Parathyroid adenoma (tissue), 2 donors: ENCODE measurements around the gene LRRC4C.

Experiments
- H2AFZ ChIP-seq: fragments of 300-600 bp; sonication (generic); one replicate; pipeline ENCODE4 v1.7.0; 2017; ENCODE audit warnings: antibody characterized with exemption, mild to moderate bottlenecking
- H3K27ac ChIP-seq: fragments of 300-600 bp; sonication (generic); one replicate; pipeline ENCODE4 v1.7.0; 2017
- H3K27me3 ChIP-seq: fragments of 300-600 bp; sonication (generic); one replicate; pipeline ENCODE4 v1.7.0; 2017; ENCODE audit warnings: low read length; ENCODE audit not compliant: control insufficient read depth, insufficient read depth
- H3K36me3 ChIP-seq: fragments of 300-600 bp; sonication (generic); one replicate; pipeline ENCODE4 v1.7.0; 2017; ENCODE audit warnings: low read length; ENCODE audit not compliant: control insufficient read depth, insufficient read depth
- H3K4me1 ChIP-seq: fragments of 300-600 bp; sonication (generic); one replicate; pipeline ENCODE4 v1.7.0; 2017; ENCODE audit warnings: control low read depth
- H3K4me2 ChIP-seq: fragments of 300-600 bp; sonication (generic); one replicate; pipeline ENCODE4 v1.7.0; 2017; ENCODE audit warnings: low read length
- H3K4me3 ChIP-seq: fragments of 300-600 bp; sonication (generic); one replicate; pipeline ENCODE4 v1.7.0; 2017; ENCODE audit warnings: low read depth, low read length
- H3K79me2 ChIP-seq: fragments of 300-600 bp; sonication (generic); one replicate; pipeline ENCODE4 v1.7.0; 2017; ENCODE audit warnings: control low read depth
- H3K9ac ChIP-seq: fragments of 300-600 bp; sonication (generic); one replicate; pipeline ENCODE4 v1.7.0; 2017; ENCODE audit warnings: mild to moderate bottlenecking
- H3K9me3 ChIP-seq: fragments of 300-600 bp; sonication (generic); one replicate; pipeline ENCODE4 v1.7.0; 2017; ENCODE audit warnings: low read length; ENCODE audit not compliant: control insufficient read depth
- CTCF ChIP-seq: fragments of 300-600 bp; sonication (generic); IDR thresholded peaks from one replicate; pipeline ENCODE4 v1.7.0; 2017; ENCODE audit warnings: antibody characterized with exemption, mild to moderate bottlenecking
- donor health status: primary hyperparathyroidism.

Gene LRRC4C

GRCh38 chr11:40716344-40717130 lies 742.9 kb downstream of the LRRC4C start:
- Histone ChIP-seq H3K4me3 (no peak overlapping the region), H3K9me3 (no peaks in the 10 kb centered on the region)
- no peak for TF ChIP-seq CTCF

DNA sequence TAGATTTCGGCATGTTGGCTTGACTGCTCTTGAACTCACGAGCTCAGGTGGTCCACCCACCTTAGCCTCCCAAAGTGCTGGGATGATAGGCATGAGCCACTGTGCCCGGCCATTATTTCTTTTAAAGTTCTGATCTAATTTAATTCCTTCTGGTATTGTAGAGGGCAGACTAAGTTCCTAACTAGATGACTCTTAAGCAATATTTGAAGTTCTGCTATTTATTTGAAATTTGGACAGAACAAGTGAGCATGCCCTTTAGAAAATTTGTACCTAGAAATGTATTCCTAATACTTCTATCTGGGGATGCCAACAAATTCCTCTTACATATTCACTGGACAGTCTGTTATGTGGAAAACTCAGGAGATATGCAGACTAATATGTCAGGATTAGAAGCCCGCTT lies 746.4 kb downstream of the LRRC4C start:
- no peak overlapping the region for H3K4me3 ChIP-seq
- H2AFZ ChIP-seq = no peak overlapping the region
- no peak overlapping the region for H3K27ac ChIP-seq
- H3K4me1 ChIP-seq = no peaks in the 10 kb centered on the region
- no peaks in the 10 kb centered on the region for H3K36me3 ChIP-seq
- H3K9ac ChIP-seq = no peak overlapping the region
- H3K27me3 ChIP-seq = no peaks in the 10 kb centered on the region
- no peak for TF ChIP-seq CTCF
- H3K9me3 ChIP-seq = no peaks in the 10 kb centered on the region
- H3K79me2 ChIP-seq = no peaks in the 10 kb centered on the region
- H3K4me2 ChIP-seq = no peak overlapping the region

More at GRCh38 chr11:40716344-40717130, 742.9 kb downstream of the LRRC4C start:
- Histone ChIP-seq H3K79me2 (no peaks in the 10 kb centered on the region), H3K9ac (no peak overlapping the region), H3K27ac (no peak overlapping the region), H3K27me3 (no peaks in the 10 kb centered on the region), H3K4me2 (no peak overlapping the region), H3K36me3 (no peaks in the 10 kb centered on the region), H2AFZ (no peak overlapping the region), H3K4me1 (no peaks in the 10 kb centered on the region)

GRCh38 chr11:40701027-40701426 lies 758.4 kb downstream of the LRRC4C start:
- Histone ChIP-seq H3K4me2 (no peak overlapping the region), H3K36me3 (no peaks in the 10 kb centered on the region), H3K4me1 (no peaks in the 10 kb centered on the region), H3K27me3 (no peaks in the 10 kb centered on the region), H3K4me3 (no peak overlapping the region), H2AFZ (no peak overlapping the region), H3K9me3 (no peaks in the 10 kb centered on the region), H3K27ac (no peak overlapping the region), H3K79me2 (no peaks in the 10 kb centered on the region), H3K9ac (no peak overlapping the region)
- no peak for TF ChIP-seq CTCF

- H3K4me3 ChIP-seq = no peak overlapping the region
- H3K4me1 ChIP-seq = no peaks in the 10 kb centered on the region
- no peak overlapping the region for H3K4me2 ChIP-seq
- no peaks in the 10 kb centered on the region for H3K27me3 ChIP-seq
- H3K9me3 ChIP-seq = no peaks in the 10 kb centered on the region
- H3K36me3 ChIP-seq = no peaks in the 10 kb centered on the region
- no peak overlapping the region for H2AFZ ChIP-seq
- H3K79me2 ChIP-seq = no peaks in the 10 kb centered on the region
- no peak overlapping the region for H3K9ac ChIP-seq
- no peak for TF ChIP-seq CTCF
- no peak overlapping the region for H3K27ac ChIP-seq
Measured at GRCh38 chr11:40689823-40690222, 769.6 kb downstream of the LRRC4C start.

- Histone ChIP-seq H3K4me1 (no peaks in the 10 kb centered on the region), H3K9ac (no peak overlapping the region), H3K9me3 (no peaks in the 10 kb centered on the region), H2AFZ (no peak overlapping the region), H3K36me3 (no peaks in the 10 kb centered on the region), H3K4me2 (no peak overlapping the region), H3K27me3 (no peaks in the 10 kb centered on the region), H3K27ac (no peak overlapping the region), H3K4me3 (no peak overlapping the region), H3K79me2 (no peaks in the 10 kb centered on the region)
- TF ChIP-seq CTCF = no peak
Measured at GRCh38 chr11:40688369-40688768, 771.1 kb downstream of the LRRC4C start.
